Epithelial cell of proximal tubule (primary cell): Measurements from ENCODE around the gene CARD19. TPM values are rescaled to one million over a fixed set of nuclear protein-coding genes. Genes with fewer than 3 reads are reported as not detected.
A peak's percentile ranks its signal among the peaks of the same experiment; 100 is the strongest.

Source experiments
- DNase-seq: peaks from one replicate; pipeline ENCODE4 v3.0.0-alpha.2; 2011; ENCODE audit warnings: low read depth
- H3K4me3 ChIP-seq: 2 replicates; pipeline ENCODE4 v1.5.1; 2011; ENCODE audit warnings: low read depth, mild to moderate bottlenecking, low read length
- CTCF ChIP-seq: conservative IDR thresholded peaks from 2 replicates; pipeline ENCODE4 v1.5.1; 2012; ENCODE audit warnings: low read depth, mild to moderate bottlenecking, low read length
- total RNA-seq: library from RNA; depleted of rRNA; stranded (reverse); fragments of >200 nt; gene quantifications from 2 replicates; pipeline ENCODE4 v1.2.3, GENCODE V29; 2015

Gene CARD19
- total RNA-seq, 1 donor from 2014 or later = 64.6 TPM

GRCh38 chr9:93059715-93060578 lies 36.1 kb upstream of the CARD19 start:
- TF ChIP-seq CTCF = no peak
- DNase-seq = no peak
- peak overlapping the region; percentile 58 for H3K4me3 ChIP-seq

- no peak for TF ChIP-seq CTCF
- H3K4me3 ChIP-seq = no peak overlapping the region
- DNase-seq = no peak
Measured at GRCh38 chr9:93060746-93061259, 35.2 kb upstream of the CARD19 start.

- H3K4me3 ChIP-seq = no peak overlapping the region
- DNase-seq = no peak
- TF ChIP-seq CTCF = no peak
Measured at GRCh38 chr9:93061260-93061751, 34.7 kb upstream of the CARD19 start.

GRCh38 chr9:93061791-93062763 lies 33.9 kb upstream of the CARD19 start:
- peak; percentile 15 for TF ChIP-seq CTCF
- H3K4me3 ChIP-seq = no peak overlapping the region
- DNase-seq = peak; percentile 50

- DNase-seq = no peak
- no peak for TF ChIP-seq CTCF
- no peak overlapping the region for H3K4me3 ChIP-seq
Measured at GRCh38 chr9:93064392-93065134, 31.5 kb upstream of the CARD19 start.

GRCh38 chr9:93065135-93065720 lies 30.8 kb upstream of the CARD19 start:
- no peak for DNase-seq
- TF ChIP-seq CTCF = no peak
- H3K4me3 ChIP-seq = no peak overlapping the region
